GM12878 (cell line): ENCODE data around the gene ADORA2B.

ENCODE experiments used
- CBX5 ChIP-seq: sonication (generic); IDR thresholded peaks from 2 replicates; pipeline ENCODE4 v1.6.1; 2016; ENCODE audit warnings: low read depth, moderate library complexity, mild to moderate bottlenecking, inconsistent platforms
- CTCF ChIP-seq, 3 experiments: IDR thresholded peaks in 2 of 3; conservative IDR thresholded peaks in 1 of 3; 2 replicates each; pipeline ENCODE4 v1.5.1; 2011; ENCODE audit warnings: low read depth in 3 of 3, low read length in 3 of 3, mild to moderate bottlenecking in 3 of 3, control low read depth in 2 of 3, moderate library complexity in 2 of 3, inconsistent platforms in 1 of 3, mixed read lengths in 1 of 3; ENCODE audit not compliant: control insufficient read depth in 2 of 3, insufficient read depth in 1 of 3; ENCODE audit errors: extremely low read depth in 1 of 3
- E2F4 ChIP-seq: IDR thresholded peaks from 2 replicates; pipeline ENCODE4 v1.6.1; 2012; ENCODE audit warnings: low read depth, low read length, improper control_type of control experiment
- HCFC1 ChIP-seq: fragments of 150-350 bp; IDR thresholded peaks from 2 replicates; pipeline ENCODE4 v1.6.1; 2014; ENCODE audit warnings: low read length
- IRF4 ChIP-seq: IDR thresholded peaks from 2 replicates; pipeline ENCODE4 v1.6.1; 2011; ENCODE audit warnings: low read depth, low read length
- MLLT1 ChIP-seq: fragments of 450-650 bp; IDR thresholded peaks from 2 replicates; pipeline ENCODE4 v1.6.1; 2016; ENCODE audit warnings: mild to moderate bottlenecking
- NRF1 ChIP-seq: conservative IDR thresholded peaks from 2 replicates; pipeline ENCODE4 v1.6.1; 2011; ENCODE audit warnings: mild to moderate bottlenecking, low read depth, low read length, improper control_type of control experiment
- REST ChIP-seq: IDR thresholded peaks from 2 replicates; pipeline ENCODE4 v1.6.1; 2012; ENCODE audit warnings: mild to moderate bottlenecking, low read depth, low read length
- SIN3A ChIP-seq: IDR thresholded peaks from 2 replicates; pipeline ENCODE4 v1.6.1; 2012; ENCODE audit warnings: low read depth, low read length, improper control_type of control experiment
- SREBF2 ChIP-seq: IDR thresholded peaks from 2 replicates; pipeline ENCODE4 v1.6.1; 2012; ENCODE audit warnings: mild to moderate bottlenecking, low read length
- TAF1 ChIP-seq: IDR thresholded peaks from 2 replicates; pipeline ENCODE4 v1.6.1; 2011; ENCODE audit warnings: mild to moderate bottlenecking, low read depth, low read length, borderline replicate concordance
- TCF7 ChIP-seq: IDR thresholded peaks from 2 replicates; pipeline ENCODE4 v1.6.1; 2014; ENCODE audit warnings: antibody characterized with exemption, borderline replicate concordance
- ZBTB40 ChIP-seq: fragments of 450-650 bp; IDR thresholded peaks from 2 replicates; pipeline ENCODE4 v1.6.1; 2016; ENCODE audit warnings: mild to moderate bottlenecking, moderate library complexity, borderline replicate concordance

GRCh38 chr17:15945527-15946191 is 729 bp downstream of the ADORA2B start:
- no peak for TF ChIP-seq NRF1
- no peak for TF ChIP-seq TAF1
- no peak for TF ChIP-seq E2F4
- no peak for TF ChIP-seq SIN3A
- TF ChIP-seq HCFC1: no peak
- no peak for TF ChIP-seq REST
- no peak for TF ChIP-seq MLLT1
- no peak for TF ChIP-seq SREBF2
- no peak for TF ChIP-seq ZBTB40
- no peak for TF ChIP-seq TCF7
- TF ChIP-seq CTCF (IDR thresholded peaks at IDR 0.05 in 2 of 3, conservative IDR thresholded peaks at IDR 0.05 in 1 of 3; ENCODE audit: control insufficient read depth in 2 of 3, extremely low read depth in 1 of 3, insufficient read depth in 1 of 3, low read depth in 3 of 3, low read length in 3 of 3): no peak
- no peak for TF ChIP-seq IRF4
- TF ChIP-seq CBX5: no peak
